Measurements from ENCODE around the gene TMEM82. TPM values are rescaled to one million over a fixed set of nuclear protein-coding genes. Genes with fewer than 3 reads are reported as not detected.

The TMEM82 gene
- total and polyA plus RNA-seq, 12 donors, result not detected

GRCh38 chr1:15736892-15737261 is 5.4 kb upstream of the TMEM82 start:
- Histone ChIP-seq H3K27me3 (no peaks in the 10 kb centered on the region), H3K4me1 (peaks cover 4 to 41% (median 21%) of the 10 kb centered on the region in 9 donors), H3K27ac (peak overlapping the region; percentile 71 to 92 (median 86)), H3K36me3 (peaks cover 0 to 40% (median 23%) of the 10 kb centered on the region in 9 donors), H3K9me3 (no peaks in the 10 kb centered on the region), H3K4me3 (peak overlapping the region in 8 of 10 donors; percentile 22 to 42 (median 30))
- intact Hi-C loops (cut with DNase I), result loop anchor here in 1 of 10 donors (10.0 kb wide), 1 partner anchor 52 kb away; the partner anchor contains the start of gene PLEKHM2
- DNase-seq (no peak), ATAC-seq (peak in 1 of 8 donors; percentile 3)
- WGBS, 2 donors, result 33 to 53% methylated on average over 6 of the region's 6 CpGs
- no peak for TF ChIP-seq CTCF (IDR thresholded peaks at IDR 0.05)

DNA sequence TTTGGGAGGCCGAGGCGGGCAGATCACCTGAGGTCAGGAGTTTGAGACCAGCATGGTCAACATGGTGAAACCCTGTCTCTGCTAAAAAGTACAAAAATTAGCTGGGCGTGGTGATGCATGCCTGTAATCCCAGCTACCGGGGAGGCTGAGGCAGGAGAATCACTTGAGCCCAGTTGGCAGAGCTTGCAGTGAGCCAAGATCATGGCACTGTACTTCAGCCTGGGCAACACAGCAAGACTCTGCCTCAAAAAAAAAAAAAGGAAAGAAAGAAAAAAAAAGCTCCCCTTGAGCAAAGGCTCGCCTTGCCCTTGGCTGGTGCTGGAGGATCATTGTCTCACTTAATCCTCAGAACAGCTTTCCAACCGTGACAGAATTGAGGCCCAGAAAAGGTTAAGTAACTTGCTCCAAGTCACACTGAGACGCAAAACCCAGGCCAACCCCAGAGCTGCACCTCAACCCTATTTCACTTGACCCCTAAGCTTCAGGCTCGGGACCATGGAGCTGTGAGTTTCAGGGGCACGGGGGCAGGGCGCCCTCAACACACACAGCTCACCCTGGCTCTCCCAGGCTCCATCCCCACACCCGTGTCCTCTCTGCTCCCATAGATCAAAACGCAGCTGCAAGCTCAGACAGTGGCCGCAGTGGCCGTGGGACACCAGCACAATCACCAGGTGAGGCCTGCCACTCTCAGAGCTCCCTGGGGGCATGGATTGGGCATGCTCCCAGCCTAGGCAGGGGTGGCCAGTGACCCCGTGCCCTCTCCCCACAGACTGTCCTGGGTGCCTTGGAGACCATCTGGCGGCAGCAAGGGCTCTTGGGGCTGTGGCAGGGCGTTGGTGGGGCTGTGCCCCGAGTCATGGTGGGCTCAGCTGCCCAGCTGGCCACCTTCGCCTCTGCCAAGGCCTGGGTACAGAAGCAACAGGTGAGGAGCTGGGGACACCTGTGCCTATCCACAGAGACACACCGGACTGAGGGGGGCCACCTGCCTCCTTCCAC is 4.7 kb upstream of the TMEM82 start:
- peak overlapping the region in 8 of 10 donors; percentile 71 to 91 (median 86) for H3K27ac ChIP-seq
- H3K4me3 ChIP-seq, result peak overlapping the region in 5 of 10 donors; percentile 29 to 42 (median 30)
- WGBS, 2 donors, result 82 to 85% methylated on average over 20 of the region's 20 CpGs
- peaks cover 4 to 41% (median 21%) of the 10 kb centered on the region in 9 donors for H3K4me1 ChIP-seq
- H3K36me3 ChIP-seq, result peaks cover 0 to 32% (median 17%) of the 10 kb centered on the region in 9 donors
- intact Hi-C loops (cut with DNase I), result loop anchor here in 1 of 10 donors (10.0 kb wide), 1 partner anchor 53 kb away; the partner anchor contains the start of gene PLEKHM2
- no peaks in the 10 kb centered on the region for H3K9me3 ChIP-seq
- no peak for TF ChIP-seq CTCF (IDR thresholded peaks at IDR 0.05)
- ATAC-seq, result no peak
- H3K27me3 ChIP-seq, result no peaks in the 10 kb centered on the region
- DNase-seq, result no peak

DNA sequence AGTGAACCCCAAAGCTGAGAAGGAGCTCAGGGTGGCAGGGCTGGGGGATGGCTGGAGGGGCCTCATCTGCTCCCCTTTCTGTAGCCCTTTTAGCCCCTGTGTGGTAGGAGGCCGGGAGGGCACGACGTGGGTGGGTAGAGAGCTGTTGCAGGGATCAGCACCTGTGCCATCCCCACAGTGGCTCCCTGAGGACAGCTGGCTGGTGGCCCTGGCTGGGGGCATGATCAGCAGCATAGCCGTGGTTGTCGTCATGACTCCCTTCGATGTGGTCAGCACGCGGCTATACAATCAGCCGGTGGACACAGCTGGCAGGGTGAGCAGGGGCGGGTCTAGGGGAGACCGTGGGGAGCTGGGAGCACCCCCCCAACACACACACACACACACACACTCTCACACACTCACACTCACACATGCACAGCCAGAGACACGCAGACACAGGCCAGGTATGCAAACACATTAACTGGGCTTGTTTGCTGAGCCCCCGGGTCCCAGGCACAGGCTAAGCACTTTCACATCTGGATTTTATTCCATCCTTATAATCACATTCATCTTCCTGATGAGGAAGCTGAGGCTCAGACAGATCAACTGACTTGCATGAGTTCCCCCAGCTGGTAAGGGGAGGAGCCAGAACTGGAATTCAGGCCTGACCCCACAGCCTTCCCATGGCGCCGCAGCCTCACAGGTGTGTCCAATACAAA is 3.7 kb upstream of the TMEM82 start:
- no peaks in the 10 kb centered on the region for H3K27me3 ChIP-seq
- no peak overlapping the region for H3K4me3 ChIP-seq
- peak overlapping the region in 1 of 10 donors; percentile 91 for H3K27ac ChIP-seq
- 84% methylated on average over 15 of the region's 15 CpGs for WGBS, 2 donors
- H3K36me3 ChIP-seq, result peaks cover 0 to 23% (median 13%) of the 10 kb centered on the region in 9 donors
- no peaks in the 10 kb centered on the region for H3K9me3 ChIP-seq
- no peak for TF ChIP-seq CTCF (IDR thresholded peaks at IDR 0.05)
- intact Hi-C loops (cut with DNase I), result loop anchor here in 1 of 10 donors (10.0 kb wide), 1 partner anchor 54 kb away; the partner anchor contains the start of gene PLEKHM2
- peaks cover 4 to 41% (median 21%) of the 10 kb centered on the region in 9 donors for H3K4me1 ChIP-seq
- ATAC-seq, result no peak
- DNase-seq, result no peak

- no peak overlapping the region for H3K4me3 ChIP-seq
- DNase-seq, result no peak
- intact Hi-C loops (cut with DNase I), result loop anchor here in 1 of 10 donors (10.0 kb wide), 1 partner anchor 54 kb away; the partner anchor contains the start of gene PLEKHM2
- no peak for ATAC-seq
- no peaks in the 10 kb centered on the region for H3K9me3 ChIP-seq
- H3K4me1 ChIP-seq, result peaks cover 4 to 41% (median 21%) of the 10 kb centered on the region in 9 donors
- H3K27ac ChIP-seq, result peak overlapping the region in 1 of 10 donors; percentile 47
- peaks cover 0 to 16% (median 6%) of the 10 kb centered on the region in 9 donors for H3K36me3 ChIP-seq
- H3K27me3 ChIP-seq, result no peaks in the 10 kb centered on the region
- no peak for TF ChIP-seq CTCF (IDR thresholded peaks at IDR 0.05)
- 69 to 75% methylated on average over 16 of the region's 16 CpGs for WGBS, 2 donors
Measured at GRCh38 chr1:15739259-15739658, 3.0 kb upstream of the TMEM82 start.

Measured in heart right ventricle (tissue), 16 donors.